ENCODE results near the gene GLI1.

GRCh38 chr12:57515934-57516541, 56.5 kb downstream of the GLI1 start:
- no peak for TF ChIP-seq GATA2 (IDR thresholded peaks at IDR 0.05; ENCODE audit: low read depth, low read length)
- TF ChIP-seq GATA3 (IDR thresholded peaks at IDR 0.05; ENCODE audit: low read depth, low read length) = no peak
